ENCODE results near the gene KCNJ5.

GRCh38 chr11:128929991-128930390 is 38.8 kb downstream of the KCNJ5 start:
- no peak for TF ChIP-seq POLR2A (IDR thresholded peaks at IDR 0.05)
- TF ChIP-seq CTCF (IDR thresholded peaks at IDR 0.05): no peak

All from uterus (tissue), 2 donors.